ENCODE data around the gene RSF1.

DNA sequence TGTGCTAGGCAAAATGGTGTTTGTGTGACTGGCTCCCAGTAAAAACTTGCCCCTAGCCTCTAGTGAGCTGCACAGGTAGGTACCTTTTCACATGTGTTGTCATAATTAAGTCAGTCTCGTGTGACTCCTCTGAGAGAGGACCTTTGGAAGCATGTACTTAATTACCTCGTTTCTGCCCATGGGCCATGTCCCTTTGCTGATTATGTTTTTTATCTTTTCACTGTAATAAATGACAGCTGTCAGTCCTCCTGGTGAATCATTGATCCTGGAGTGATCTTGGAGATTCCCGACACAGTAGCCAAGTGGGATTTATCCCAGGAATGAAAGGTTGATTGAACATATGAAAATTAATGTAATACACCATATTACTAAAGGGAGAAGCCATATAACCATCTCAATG, 170.4 kb downstream of the RSF1 start:
- TF ChIP-seq, protein P1, sequence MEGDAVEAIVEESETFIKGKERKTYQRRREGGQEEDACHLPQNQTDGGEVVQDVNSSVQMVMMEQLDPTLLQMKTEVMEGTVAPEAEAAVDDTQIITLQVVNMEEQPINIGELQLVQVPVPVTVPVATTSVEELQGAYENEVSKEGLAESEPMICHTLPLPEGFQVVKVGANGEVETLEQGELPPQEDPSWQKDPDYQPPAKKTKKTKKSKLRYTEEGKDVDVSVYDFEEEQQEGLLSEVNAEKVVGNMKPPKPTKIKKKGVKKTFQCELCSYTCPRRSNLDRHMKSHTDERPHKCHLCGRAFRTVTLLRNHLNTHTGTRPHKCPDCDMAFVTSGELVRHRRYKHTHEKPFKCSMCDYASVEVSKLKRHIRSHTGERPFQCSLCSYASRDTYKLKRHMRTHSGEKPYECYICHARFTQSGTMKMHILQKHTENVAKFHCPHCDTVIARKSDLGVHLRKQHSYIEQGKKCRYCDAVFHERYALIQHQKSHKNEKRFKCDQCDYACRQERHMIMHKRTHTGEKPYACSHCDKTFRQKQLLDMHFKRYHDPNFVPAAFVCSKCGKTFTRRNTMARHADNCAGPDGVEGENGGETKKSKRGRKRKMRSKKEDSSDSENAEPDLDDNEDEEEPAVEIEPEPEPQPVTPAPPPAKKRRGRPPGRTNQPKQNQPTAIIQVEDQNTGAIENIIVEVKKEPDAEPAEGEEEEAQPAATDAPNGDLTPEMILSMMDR (optimal IDR thresholded peaks at IDR 0.05 in 1 of 3, IDR thresholded peaks at IDR 0.05 in 1 of 3, conservative IDR thresholded peaks at IDR 0.05 in 1 of 3; ENCODE audit: extremely low read depth in 1 of 3, insufficient read depth in 2 of 3, low read length in 3 of 3), result no peak
- no peak for TF ChIP-seq EZH2 (IDR thresholded peaks at IDR 0.05; ENCODE audit: low read length)
